Medulla oblongata (tissue), 1 donor: ENCODE data around the gene FAM241A.
"Not testable (repeated sequence)": the region's sequence is repeated elsewhere in the genome, so short reads cannot be mapped to it uniquely, and the experiment has no call there.

Source experiments
- DNase-seq: peaks from one replicate; pipeline ENCODE4 v3.0.0-alpha.2; 2015; ENCODE audit errors: extremely low spot score

The FAM241A gene

DNA sequence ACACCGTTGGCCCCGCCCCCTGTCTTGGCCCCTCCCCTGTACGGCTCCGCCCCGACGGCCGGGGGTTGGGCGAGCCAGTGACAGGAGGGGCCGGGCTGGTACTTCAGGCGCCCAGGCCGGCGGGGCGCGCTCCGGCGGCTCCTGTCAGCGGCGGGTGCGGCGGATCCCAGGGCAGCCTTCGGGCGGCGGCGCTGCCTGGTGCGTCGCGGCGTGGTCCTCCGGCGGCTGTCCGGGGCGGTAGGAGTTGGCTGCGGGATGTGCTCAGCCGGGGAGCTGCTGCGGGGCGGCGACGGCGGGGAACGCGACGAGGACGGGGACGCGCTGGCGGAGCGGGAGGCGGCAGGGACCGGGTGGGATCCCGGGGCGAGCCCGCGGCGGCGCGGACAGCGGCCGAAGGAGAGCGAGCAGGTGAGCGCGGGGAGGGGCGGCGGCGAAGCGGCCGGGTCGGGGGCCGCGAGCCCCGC lies at the start of gene FAM241A:
Gene FAM241A, plus strand, starts transcription at position 129 of the 464 bp plus-strand sequence. Its CDS starts 127 bp downstream, at position 256.
- DNase-seq, result peak; percentile 91

DNA sequence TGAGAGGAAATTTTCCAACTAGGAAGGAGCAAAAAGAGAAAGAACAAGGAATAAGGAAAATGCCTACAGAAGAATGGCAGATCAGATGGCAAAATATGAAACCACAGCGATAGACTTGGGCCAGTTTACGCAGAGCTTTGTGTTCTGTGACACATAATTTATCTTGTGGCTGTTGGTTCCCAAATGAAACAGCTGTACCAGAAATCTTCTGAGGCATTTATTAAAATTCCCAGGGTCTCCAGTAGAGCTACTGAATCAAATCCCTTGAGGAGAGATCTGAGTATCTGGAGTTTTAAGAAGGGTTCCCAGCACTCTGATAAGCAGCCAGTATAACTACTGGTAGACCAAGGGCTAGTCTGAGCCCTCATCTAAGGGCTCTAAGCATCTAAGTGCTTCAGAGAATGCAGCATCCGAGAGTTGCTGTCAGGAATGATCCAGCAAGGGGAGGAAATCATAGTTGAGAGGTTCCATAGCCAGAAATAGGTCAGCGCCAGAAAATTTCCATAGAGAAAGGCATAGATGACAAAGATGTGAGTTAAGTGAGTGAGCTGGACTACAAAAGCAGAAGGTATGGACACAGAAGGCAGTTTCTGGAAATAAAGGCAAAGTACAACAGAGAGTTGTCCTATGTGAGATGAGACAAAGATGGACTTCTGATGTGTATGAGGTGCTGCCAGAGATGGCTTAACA lies 46.3 kb upstream of the FAM241A start:
- no peak for DNase-seq

DNA sequence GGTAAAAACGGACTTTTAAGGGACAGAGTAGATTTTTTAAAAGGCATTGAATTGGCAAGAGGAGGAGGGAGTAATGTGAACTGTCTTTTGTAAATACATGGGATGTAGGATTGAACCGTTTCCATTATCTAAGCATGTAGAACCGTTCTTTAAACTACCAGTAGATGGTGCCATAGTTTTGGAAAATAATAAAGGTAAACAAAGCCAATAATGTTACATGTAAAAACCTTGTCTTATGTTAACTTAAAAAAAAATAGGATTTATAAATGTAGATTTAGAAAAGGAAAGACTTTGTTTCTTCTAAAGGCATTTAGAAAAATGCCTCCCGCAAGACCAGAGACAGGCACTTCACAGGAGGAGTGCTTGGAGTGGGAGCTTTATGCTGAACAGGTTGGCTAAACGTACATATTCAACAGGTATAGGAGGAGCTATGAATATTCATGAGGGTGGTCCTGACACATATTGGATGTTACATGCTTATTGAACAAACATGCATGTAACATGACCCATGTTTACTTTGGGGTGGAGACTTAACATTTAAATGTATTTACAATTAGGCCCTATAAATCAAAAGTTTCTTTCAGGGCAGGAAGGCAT lies 45.5 kb upstream of the FAM241A start:
- DNase-seq, result peak; percentile 80

DNA sequence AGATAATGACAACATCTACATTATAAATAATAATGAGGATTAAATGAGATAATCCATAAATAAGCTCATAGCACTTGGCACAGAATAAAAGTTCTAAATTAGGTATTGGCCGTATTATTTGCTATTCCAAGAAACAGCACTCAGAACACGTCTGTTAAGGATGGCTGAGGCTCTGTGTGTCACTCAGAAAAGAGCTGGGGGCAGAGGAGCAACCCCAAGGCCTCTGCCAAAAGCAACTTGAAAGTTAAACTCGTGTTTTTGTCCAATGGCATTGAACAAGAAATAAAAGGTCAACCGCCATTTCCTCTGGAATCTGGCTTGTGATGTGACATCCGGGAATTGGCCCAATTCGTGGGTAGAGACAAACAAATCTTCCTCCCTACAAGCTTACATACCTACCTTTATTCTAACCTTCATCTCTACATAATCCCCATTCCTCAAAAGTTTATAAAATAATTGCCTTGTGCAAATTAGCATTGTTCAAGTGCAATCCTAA lies 42.3 kb upstream of the FAM241A start:
- no peak for DNase-seq

DNA sequence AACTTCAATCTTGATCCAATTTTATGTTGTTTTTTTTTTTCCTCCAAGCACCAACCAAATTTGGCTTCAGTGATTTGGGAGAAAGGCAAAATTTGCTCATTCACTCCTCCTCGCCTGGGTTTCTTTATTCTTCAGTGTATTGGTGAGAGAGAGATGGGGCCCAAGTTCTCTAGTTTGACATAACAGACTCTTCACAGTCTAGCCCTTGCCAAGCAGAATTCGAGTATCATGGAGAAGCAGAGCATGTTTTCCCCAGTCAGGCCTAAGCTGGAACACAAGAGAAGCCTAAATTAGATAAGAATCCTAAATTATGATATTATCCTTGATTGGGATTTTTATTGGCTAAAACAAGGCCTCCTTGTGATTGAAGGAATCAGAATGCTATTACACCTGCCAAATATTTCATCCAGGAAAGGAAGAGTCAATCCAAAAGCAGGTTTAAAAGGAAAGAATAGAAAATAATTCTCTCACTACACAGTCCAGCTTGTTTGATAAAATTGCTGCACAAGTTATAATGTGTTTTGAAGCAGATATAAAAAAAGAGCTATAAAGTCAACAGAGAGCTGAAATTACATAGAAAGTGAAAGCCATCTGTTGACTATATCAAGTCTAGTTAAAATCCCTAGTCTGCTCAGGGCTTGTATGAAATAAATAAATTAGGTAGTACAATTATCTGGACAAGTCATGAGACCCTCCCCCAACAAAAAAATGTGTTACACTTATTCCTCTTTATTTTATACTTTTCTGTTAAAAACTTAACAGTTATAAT lies 39.9 kb upstream of the FAM241A start:
- DNase-seq, result no peak

DNA sequence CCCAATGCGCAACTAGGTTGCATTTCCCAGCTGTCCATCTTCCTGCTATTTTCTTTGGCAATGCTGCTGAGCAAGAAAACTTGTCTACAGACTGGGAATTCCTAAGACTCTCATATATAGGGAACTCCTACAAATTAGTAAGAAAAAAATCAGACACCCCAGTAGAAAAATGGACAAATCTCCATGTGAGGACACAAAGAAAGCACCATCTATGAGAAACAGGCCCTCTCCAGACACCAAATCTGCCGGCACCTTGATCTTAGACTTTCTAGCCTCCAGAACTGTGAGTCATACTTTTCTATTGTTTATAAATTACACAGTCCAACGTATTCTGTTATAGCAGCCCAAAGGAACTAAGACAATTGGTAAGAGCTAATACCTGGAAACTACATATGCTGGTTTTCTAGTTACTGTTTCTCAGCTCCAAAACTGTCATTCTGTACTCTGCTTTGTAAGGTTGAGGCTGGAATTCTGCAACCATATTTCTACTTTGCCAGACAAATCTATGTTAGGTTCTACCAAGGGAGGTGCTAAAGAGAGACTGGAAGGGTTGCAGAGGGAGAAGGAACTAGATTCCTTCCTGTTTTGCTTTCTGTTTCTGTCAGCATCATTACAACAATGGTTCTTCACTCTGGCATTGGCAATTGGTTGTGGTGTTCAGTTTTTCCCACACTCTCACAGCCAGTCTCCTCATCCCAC lies 35.7 kb upstream of the FAM241A start:
- DNase-seq, result peak; percentile 35

DNA sequence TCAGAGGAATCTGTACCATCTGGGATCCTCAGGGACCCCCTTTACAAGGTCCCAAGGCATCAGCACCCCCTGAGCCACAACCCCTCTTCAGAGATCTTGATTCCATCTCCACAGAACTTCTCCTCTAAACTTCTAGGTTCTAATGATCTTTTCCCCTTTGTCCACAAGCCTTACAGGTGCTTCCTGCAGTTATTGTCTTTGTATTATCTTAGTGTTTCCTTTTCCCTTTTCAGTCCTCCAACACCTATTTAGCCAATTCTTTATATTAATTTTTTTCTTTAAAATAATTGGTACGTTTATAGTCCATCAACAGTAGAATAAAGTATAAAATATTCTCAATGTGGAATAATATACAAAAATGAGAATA lies 35.2 kb upstream of the FAM241A start:
- no peak for DNase-seq

DNA sequence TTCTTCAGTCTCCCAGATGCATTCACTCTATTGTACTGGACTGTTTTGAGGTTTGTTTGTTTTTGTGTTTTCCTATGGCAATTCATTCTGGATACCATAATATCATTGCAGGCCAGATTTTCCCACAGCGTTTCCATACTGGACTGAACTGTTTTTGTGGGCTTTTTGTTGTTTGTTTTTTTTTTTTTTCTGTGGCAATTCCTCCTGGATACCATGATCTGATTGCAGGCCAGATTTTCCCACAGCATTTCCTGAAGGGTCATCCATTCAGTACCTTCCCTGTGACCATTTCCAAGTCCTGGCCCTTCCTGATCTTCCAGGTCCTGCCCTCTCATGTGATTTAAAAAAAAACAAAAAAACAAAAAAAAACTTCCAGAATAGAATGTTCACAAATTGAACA lies 33.9 kb upstream of the FAM241A start:
- no peak for DNase-seq

DNA sequence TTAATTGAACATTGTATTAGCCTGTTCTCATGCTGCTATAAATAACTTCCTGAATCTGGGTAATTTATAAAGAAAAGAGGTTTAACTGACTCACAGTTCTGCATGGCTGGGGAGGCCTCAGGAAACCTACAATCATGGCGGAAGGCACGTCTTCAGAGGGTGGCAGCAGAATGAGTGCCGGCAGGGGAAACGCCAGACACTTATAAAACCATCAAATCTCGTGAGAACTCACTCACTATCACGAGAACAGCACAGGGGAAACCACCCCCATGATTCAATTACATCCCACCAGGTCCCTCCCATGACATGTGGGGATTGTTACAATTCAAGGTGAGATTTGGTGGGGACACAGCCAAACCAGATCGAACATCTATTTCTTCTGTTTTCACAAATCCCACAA lies 33.2 kb upstream of the FAM241A start:
- DNase-seq, result not testable (repeated sequence)

DNA sequence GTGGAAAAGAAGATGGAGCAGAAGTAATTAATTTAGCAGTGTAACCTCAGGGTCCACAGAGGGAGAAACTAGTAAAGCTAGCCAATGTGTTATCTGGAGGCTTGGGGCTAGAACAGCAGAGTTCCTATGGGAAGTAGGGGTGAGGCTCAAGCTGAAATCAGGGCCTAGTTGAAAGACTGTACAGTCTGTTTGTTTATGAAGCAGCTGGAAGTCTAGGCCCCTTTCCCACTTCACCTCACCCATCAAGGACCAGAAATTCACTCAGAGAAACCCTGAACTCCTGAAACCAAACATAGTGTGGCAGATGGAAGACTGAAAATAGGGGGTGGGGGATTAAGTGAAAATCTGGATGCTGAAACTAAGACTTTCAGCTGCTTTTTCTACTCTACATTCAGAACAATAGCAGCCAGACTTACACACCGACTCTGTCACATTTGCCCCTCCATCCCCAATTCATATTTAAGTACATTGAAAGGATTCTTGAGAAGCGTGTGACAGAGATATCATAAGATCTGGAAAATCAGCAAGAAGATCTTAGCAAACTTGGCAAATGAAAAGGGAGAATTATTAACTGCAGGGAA lies 32.6 kb upstream of the FAM241A start:
- no peak for DNase-seq

DNA sequence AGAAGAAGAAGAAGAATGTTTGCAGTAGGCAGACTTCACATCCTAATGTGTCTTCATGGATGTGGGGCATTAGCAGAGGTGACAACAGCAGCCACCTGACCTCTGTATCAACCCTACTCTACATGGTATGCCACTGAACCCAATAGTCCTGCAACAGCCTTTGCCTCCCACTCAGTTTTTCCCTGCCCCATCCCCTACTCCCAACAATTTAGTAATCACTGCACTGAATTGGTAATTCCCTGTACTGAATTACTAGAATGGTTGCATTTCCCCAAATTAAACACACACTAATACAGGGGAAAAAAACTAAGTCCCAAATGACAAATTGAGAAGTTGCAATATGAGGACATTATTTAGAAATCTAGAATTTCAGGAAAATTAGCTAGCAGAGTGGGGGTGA lies 31.4 kb upstream of the FAM241A start:
- DNase-seq, result no peak

DNA sequence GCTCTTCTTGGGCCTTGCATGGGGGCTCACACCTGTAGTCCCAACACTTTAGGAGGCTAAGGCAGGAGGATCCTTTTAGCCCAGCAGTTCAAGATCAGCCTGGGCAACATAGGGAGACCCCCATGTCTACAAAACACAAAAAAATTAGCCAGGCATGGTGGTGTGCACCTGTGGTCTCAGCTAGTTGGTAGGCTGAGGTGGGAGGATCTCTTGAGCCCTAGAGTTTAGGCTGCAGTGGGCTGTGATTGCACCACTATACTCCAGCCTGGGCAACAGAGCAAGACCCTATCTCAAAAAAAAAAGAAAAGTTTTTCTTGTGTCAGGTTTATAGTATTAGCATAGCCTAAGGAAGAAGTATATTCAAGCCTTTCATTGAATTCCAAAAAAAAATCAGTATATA lies 30.8 kb upstream of the FAM241A start:
- no peak for DNase-seq

DNA sequence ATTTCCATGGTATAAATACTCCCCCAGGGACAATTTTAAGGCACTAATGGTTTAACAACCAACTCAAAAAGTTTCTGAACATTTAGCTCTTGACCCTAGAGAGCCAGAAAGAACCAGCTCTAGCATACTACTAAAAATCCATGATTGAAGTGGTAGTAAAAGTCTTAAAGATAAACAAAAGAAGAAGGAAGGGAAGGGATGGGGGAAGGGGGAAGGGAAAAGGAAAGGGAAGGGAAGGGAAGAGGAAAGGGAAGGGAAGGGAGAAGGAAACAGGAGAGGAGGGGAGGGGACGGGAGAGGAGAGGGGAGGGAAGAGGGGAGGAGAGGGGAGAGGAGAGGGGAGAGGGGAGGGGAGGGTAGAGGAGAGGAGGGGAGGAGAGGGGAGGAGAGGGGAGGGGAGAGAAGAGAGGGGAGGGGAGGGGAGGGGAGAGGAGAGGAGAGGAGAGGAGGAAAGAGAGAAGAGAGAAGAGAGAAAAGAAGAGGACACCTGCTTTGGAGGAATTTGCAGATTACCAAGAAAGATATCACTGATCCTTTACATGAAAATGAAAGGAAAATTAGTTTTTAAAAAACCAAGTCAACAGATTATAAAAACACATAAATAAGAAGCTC lies 26.4 kb upstream of the FAM241A start:
- DNase-seq, result no peak

DNA sequence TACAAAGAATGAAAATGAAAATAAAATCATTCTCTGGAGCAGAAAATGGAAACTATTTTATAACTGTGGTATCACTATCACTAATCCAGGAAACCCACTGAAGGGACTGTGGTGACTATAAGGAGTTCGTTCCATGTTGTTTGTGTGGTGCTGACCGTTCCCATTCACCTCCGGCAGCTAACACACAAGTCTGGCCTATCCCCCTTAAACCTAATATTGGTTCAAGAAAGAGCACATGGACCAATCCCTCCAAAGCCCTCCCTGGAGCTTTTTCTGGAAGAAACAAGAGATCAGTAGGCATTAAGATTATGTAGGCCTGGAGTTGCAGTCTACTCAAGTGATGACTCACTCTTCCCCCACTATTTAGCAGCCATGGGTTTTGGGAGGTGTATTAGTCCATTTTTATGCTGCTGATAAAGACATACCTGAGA lies 25.9 kb upstream of the FAM241A start:
- DNase-seq, result no peak

DNA sequence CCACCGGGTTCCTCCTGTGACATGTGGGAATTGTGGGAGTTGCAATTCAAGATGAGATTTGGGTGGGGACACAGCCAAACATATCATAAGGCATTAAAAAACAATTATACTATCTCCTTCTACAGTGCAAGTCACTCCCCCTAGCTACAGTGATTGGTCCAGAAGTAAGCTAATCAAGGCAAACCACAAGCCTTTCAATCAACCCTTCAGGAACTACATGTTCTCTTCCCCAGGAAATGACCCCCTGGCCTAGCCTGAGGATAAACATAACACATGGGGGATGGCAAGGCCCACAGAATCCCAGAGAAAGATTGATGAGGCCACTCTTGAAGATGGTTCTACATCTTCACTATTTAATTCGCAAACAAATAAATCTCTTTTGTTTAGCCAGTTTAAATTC lies 25.2 kb upstream of the FAM241A start:
- no peak for DNase-seq

DNA sequence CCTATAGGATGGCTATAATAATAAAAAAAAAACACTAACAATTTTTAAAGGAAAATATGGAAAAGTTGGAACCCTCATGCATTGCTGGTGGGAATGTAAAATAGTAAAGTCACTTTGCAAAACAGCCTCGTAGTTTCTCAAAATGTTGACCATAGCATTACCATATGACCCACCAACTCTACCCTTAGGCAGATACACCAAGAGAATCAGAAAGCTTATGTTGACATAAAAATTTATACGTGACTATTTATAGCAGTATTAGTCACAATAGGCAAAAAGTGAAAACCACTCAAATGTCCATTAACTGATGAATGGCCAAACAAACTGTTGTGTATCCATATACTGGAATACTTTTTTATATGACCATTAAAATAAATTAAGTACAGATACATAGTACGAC lies 19.8 kb upstream of the FAM241A start:
- DNase-seq, result no peak

DNA sequence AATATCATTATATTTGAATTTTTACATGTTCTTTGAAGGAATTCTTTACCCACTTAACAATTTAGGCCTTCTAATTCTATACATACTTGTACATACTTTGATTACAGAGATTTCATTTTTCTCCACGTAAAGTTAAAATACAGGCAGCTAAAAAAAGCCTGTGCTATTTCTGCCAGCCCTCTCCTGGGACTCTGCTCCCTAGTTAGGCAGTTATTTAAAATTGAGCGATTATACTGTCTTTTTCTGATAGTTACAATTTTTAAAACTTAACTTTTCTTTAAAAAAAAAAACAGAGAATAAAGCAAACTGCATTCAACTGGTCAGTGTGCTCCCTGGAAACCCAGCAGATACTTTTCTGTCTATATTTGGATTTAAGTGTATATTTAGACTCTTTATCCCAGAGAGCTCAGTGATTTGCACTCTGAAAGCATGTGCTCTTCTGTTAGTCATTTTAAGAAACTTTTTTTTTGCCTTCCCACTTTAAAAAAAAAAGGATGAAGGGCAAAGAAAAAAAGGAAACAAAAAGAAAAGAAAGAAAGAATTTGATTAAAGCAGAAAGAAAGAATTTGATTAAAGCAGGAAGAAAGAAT lies 18.1 kb upstream of the FAM241A start:
- DNase-seq, result no peak

DNA sequence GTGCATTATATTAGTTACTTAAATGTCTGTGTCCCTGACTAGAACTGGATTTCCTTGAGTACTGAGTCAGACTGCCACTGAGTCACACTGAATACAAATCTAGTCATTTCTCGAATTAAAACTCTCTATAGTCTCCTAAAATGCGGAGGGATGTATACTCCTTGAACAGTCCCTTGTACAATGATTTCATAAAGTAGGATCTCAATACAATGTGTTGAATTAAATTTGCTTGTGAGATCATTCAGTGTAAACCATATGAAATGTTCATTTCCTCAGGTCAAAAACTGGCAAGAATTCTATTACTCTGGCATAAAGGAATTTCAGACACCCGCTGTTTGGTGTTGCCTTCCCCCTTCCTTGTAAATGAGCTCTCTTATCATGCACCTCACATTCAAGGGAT lies 17.5 kb upstream of the FAM241A start:
- DNase-seq, result no peak

DNA sequence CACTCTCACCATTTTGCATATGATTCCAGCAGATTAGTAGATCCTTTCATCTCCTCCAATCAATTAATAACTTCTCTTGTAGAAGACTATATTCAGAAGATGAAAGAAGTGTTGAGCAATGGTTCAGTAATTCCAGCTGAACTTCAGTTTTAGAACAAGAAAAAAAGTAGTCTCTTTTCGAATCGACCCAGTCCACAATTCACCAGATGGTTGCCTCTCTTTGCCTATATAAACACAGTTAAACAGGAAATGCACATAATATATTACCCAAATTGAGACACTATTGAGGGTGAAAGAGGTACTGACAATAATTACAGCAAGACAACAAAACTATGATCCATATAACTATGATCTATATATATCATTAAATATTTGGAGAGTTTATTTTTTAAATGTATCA lies 16.8 kb upstream of the FAM241A start:
- no peak for DNase-seq

DNA sequence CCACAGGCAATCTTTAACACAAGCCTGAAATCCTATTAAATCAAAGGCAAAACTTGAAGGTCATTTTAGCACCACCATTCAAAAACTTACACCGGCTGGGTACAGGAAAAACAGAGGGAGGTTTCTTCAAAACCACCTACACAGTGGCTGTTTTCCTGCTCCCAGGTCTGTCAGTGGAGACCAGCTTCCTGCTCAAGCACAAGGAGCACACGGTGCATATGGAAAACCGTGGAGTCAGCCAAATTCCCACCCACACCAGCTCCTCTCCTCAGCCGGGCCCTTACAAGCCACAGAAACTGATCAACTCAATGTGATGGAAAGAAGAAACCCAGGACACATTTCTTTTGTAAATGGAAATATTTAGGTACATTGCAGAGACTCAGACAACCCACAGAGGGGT lies 14.3 kb upstream of the FAM241A start:
- no peak for DNase-seq

DNA sequence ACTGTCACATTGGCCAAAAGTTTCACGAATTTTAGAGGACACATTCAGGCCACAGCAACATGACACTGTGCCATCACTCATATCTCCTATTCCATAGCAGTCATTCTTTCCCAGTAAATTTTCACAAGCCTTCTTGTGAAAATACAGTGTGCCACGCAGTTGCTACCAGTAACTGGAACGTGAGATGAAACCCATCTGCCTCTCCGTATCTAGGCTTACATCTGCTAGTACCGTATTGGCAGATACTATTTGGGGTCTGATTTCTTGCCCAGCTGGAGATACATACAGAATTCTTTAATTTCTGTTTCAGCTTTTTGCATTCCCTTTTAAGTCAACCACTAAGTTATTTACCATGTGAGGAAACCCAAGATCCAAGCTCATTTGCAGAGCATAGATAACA lies 8.7 kb upstream of the FAM241A start:
- DNase-seq, result no peak
